ENCODE measurements around the gene IFT74. TPM values are rescaled to one million over a fixed set of nuclear protein-coding genes. Genes with fewer than 3 reads are reported as not detected.

Gene IFT74
- total RNA-seq, 1 donor from 2014 or later: 16.0 TPM

DNA sequence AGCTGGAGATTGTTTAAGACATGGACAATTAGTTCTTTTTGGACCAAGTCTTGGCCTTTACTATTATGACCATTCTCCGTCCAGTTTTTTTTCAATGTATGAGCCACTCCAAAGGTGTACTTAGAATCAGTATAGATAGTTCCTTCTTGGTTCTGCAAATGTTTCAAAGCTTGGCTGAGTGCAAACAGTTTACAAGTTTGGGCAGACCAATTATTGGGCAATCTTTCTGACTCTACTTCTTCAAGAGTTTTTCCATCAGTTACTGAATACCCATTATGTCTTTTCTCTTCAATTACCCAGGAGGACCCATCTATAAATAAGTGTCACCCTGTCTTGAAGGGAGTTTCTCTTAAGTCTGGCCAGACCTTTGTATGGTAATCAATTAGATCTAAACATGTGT, 15.5 kb downstream of the IFT74 start:
- Histone ChIP-seq H3K27ac (no peak overlapping the region), H3K4me3 (no peak overlapping the region), H3K4me1 (no peaks in the 10 kb centered on the region), H3K27me3 (no peaks in the 10 kb centered on the region), H3K9me3 (no peaks in the 10 kb centered on the region), H3K36me3 (peaks cover 0 to 3% of the 10 kb centered on the region in 2 donors)
- no peak for DNase-seq (ENCODE audit: extremely low spot score in 2 of 2)
- no peak for TF ChIP-seq POLR2AphosphoS5 (IDR thresholded peaks at IDR 0.05; ENCODE audit: insufficient read depth in 1 of 2, low read depth in 1 of 2)
- no peak for TF ChIP-seq CTCF (IDR thresholded peaks at IDR 0.05)
- no peak for TF ChIP-seq POLR2A (IDR thresholded peaks at IDR 0.05)
- intact Hi-C loops (cut with DNase I): no loop called here

DNA sequence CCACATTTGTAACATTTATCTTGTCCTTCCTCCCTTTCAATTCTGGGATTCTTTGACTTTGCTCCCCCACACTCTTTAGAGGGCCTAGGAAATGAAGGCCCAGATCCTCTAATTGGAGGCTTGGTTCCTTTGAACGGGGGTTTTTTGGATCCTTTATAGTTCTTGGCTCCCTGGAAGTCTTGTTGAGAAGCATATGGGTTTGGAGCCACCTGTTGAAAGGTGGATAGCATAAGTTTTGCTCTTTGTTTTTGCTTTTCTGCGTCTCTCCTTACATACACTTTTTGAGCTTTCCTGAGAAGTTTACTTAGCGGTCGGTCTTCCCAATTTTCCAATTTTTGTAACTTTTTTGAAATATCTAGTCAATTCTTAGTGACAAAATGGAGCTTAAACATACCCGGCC, 17.8 kb downstream of the IFT74 start:
- no peak for TF ChIP-seq POLR2A (IDR thresholded peaks at IDR 0.05)
- no peak for TF ChIP-seq CTCF (IDR thresholded peaks at IDR 0.05)
- TF ChIP-seq POLR2AphosphoS5 (IDR thresholded peaks at IDR 0.05; ENCODE audit: insufficient read depth in 1 of 2, low read depth in 1 of 2): no peak
- Histone ChIP-seq H3K36me3 (peaks cover 0 to 3% of the 10 kb centered on the region in 2 donors), H3K9me3 (no peaks in the 10 kb centered on the region), H3K27ac (no peak overlapping the region), H3K4me1 (no peaks in the 10 kb centered on the region), H3K27me3 (no peaks in the 10 kb centered on the region), H3K4me3 (no peak overlapping the region)
- intact Hi-C loops (cut with DNase I): no loop called here
- no peak for DNase-seq (ENCODE audit: extremely low spot score in 2 of 2)

DNA sequence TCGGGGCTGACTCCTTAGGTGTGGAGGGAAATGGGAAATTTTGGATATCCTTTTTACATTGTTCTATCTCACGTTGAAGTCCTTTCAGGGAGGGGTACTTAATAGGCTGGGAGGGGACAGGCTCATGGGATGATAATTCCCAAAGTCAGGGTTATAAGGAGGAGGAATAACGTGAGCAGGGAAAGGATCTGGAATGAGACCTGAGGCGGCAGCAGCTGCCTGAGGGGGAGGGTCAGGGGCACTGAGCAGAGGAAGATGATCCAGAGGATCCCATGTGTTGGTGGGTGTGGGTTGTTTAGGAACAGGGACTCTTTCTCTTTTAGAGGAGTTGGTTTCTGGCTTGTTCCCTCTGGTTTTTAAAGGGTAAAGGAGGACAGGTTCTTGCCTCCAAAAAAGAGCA, 18.7 kb downstream of the IFT74 start:
- no peak for DNase-seq (ENCODE audit: extremely low spot score in 2 of 2)
- TF ChIP-seq POLR2A (IDR thresholded peaks at IDR 0.05) (no peak), CTCF (IDR thresholded peaks at IDR 0.05) (no peak), POLR2AphosphoS5 (IDR thresholded peaks at IDR 0.05; ENCODE audit: insufficient read depth in 1 of 2, low read depth in 1 of 2) (no peak)
- no peaks in the 10 kb centered on the region for H3K27me3 ChIP-seq
- no peaks in the 10 kb centered on the region for H3K4me1 ChIP-seq
- intact Hi-C loops (cut with DNase I): no loop called here
- peaks cover 0 to 3% of the 10 kb centered on the region in 2 donors for H3K36me3 ChIP-seq
- H3K27ac ChIP-seq: no peak overlapping the region
- H3K9me3 ChIP-seq: no peaks in the 10 kb centered on the region
- no peak overlapping the region for H3K4me3 ChIP-seq

GRCh38 chr9:26975728-26976707, 19.8 kb downstream of the IFT74 start:
- no peak overlapping the region for H3K4me3 ChIP-seq
- no peak for TF ChIP-seq POLR2AphosphoS5 (IDR thresholded peaks at IDR 0.05; ENCODE audit: insufficient read depth in 1 of 2, low read depth in 1 of 2)
- TF ChIP-seq POLR2A (IDR thresholded peaks at IDR 0.05): no peak
- TF ChIP-seq CTCF (IDR thresholded peaks at IDR 0.05): no peak
- H3K27me3 ChIP-seq: no peaks in the 10 kb centered on the region
- no peaks in the 10 kb centered on the region for H3K9me3 ChIP-seq
- no peak for DNase-seq (ENCODE audit: extremely low spot score in 2 of 2)
- H3K4me1 ChIP-seq: no peaks in the 10 kb centered on the region
- H3K27ac ChIP-seq: no peak overlapping the region
- H3K36me3 ChIP-seq: peaks cover 0 to 4% of the 10 kb centered on the region in 2 donors
- intact Hi-C loops (cut with DNase I): no loop called here

GRCh38 chr9:26983340-26983739, 27.1 kb downstream of the IFT74 start:
- TF ChIP-seq POLR2A (IDR thresholded peaks at IDR 0.05) (no peak), POLR2AphosphoS5 (IDR thresholded peaks at IDR 0.05; ENCODE audit: insufficient read depth in 1 of 2, low read depth in 1 of 2) (no peak), CTCF (IDR thresholded peaks at IDR 0.05) (no peak)
- H3K4me3 ChIP-seq: no peak overlapping the region
- no peaks in the 10 kb centered on the region for H3K4me1 ChIP-seq
- intact Hi-C loops (cut with DNase I): no loop called here
- no peaks in the 10 kb centered on the region for H3K27me3 ChIP-seq
- H3K36me3 ChIP-seq: peaks cover 0 to 36% of the 10 kb centered on the region in 2 donors
- no peak for DNase-seq (ENCODE audit: extremely low spot score in 2 of 2)
- no peaks in the 10 kb centered on the region for H3K9me3 ChIP-seq
- H3K27ac ChIP-seq: no peak overlapping the region

Data from vagina (tissue), 2 donors.